ENCODE data around the gene AGAP3.
"Not testable (repeated sequence)": the region's sequence is repeated elsewhere in the genome, so short reads cannot be mapped to it uniquely, and the experiment has no call there.

AGAP3 gene

DNA sequence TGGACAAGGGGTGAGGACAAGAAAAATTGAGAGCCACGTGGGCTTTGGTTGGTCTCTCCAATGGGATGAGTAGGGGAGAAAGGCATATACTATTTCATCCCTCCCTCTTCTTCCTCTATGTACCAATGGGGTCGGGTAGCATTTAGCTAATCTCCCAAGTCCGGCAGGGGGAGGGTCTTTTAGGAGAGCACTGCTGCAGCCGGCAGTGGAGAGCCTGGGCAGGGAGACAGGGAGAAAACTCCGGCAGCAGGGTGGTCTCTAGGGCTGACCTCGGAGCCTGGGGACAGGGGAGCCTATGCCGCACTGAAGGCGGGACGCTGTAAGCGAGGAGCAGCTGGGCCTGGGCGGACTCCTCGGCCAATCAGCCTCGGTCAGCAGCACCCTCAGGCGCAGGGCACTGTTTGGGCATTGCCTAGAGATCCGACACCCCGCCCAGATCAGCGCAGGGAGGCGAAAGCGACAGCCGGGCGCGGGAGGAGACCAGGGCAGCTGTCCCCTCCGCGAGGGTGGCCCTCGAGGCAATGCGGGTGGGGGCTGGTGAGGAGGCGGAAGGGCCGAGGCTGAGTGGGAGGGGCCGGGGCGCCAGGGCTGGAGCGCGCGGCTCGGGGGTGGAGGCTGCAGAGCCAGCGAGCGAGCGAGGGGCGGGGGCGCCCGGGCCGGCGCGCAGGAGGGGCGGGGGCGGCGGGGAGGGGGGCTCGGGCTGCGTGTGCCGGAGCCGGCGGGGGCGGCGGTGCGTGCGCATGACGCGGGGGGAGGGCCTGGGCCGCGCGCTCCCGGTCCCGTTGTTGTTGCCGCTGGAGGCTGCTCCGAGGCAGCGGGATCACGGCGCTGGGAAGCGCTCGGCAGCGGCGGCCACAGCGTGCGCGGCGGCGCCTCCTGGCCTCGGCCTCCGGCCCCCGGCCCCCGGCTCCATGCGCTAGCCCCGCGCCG lies at the start of gene AGAP3:
Gene AGAP3, plus strand, starts transcription at position 785 of the 930 bp plus-strand sequence. CDS start 267 bp downstream, outside the sequence.
- DNase-seq (ENCODE audit: low read depth, low spot score), result peak; percentile 86

- peak; percentile 63 for DNase-seq (ENCODE audit: low read depth, low spot score)
These were observed 47.1 kb upstream of the AGAP3 start for GRCh38 chr7:151038951-151039849.

- DNase-seq (ENCODE audit: low read depth, low spot score), result no peak
These were observed 46.3 kb upstream of the AGAP3 start for GRCh38 chr7:151039850-151040548.

DNA sequence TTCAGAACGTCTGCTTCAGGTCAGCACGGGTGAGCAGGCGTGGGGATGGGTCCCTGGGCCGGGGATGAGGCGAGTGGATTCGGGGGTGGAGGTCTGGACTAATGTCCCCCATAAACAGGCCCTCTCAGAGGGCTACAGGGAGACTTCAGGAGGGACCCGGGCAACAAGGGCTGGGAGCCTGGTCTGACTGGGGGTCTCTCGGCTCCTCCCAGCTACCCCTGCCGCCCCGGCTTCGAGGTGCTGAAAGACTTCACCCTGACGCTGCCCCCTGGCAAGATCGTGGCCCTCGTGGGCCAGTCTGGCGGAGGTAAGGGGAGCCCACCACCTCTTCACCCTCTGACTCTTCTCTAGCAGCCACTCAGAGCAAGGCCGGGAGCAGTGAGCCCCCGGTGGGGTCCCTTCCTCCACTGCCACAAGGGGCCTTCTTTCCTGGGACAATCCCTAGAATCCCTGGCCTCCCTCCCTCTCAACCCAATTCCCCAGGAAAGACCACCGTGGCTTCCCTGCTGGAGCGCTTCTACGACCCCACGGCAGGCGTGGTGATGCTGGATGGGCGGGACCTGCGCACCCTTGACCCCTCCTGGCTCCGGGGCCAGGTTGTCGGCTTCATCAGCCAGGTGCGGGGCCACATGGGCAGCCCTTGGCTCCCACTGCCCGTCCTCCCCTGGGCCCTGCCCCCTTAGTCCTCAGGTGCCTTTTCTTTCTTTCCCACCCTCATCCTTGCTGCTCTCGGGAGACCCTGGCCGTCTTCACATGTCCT lies 45.5 kb upstream of the AGAP3 start:
- no peak for DNase-seq (ENCODE audit: low read depth, low spot score)

GRCh38 chr7:151043449-151043848 lies 42.8 kb upstream of the AGAP3 start:
- DNase-seq (ENCODE audit: low read depth, low spot score), result not testable (repeated sequence)

DNA sequence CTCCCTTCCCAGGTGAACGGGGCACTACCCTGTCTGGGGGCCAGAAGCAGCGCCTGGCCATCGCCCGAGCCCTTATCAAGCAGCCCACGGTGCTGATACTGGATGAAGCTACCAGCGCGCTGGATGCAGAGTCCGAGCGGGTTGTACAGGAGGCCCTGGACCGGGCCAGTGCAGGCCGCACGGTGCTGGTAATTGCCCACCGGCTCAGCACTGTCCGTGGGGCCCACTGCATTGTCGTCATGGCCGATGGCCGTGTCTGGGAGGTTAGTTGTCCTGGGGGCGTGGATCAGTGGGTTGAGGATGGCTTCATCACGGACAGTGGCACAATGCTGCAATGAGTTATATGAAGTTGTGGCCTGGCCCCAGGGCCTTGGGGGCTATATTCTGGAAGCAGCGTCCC lies 42.3 kb upstream of the AGAP3 start:
- DNase-seq (ENCODE audit: low read depth, low spot score), result no peak

DNA sequence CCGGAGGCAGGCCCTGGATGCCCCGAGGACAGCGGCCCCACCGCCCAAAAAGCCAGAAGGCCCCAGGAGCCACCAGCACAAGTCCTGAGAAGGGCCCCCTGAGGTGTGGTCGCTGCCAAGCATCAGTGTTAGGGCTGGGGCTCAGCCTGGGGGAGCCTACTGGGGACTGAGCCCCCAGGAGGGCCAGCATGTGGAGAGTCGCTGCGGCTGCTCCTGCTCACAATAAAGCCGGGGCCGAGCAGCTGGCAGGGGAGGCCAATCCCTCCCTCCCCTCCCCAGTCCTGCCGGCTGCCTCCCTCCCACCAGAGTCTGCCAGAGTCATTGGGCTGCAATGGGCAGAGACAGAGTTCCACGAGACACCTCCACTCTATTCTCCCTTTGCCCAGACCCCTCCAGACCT lies 41.0 kb upstream of the AGAP3 start:
- no peak for DNase-seq (ENCODE audit: low read depth, low spot score)

DNA sequence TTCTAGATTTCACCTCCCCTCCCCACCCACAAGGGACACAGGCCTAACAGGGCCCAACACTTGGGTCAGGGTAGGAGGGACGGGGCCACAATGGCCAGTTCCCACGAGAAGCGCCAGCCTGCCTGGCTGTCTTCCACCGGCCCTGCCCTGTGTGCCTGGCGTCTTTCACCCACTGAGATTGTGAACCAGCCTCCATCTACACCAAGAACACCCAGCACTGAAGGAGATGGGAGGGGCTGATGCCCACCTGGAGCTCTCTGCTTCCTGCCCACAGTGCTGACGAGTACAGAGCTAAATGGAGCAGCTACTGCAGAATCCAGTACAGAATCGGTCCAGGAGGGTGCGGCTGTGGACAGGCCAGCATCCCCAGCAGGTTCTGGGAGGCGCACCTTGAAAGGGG lies 40.3 kb upstream of the AGAP3 start:
- DNase-seq (ENCODE audit: low read depth, low spot score), result no peak

DNA sequence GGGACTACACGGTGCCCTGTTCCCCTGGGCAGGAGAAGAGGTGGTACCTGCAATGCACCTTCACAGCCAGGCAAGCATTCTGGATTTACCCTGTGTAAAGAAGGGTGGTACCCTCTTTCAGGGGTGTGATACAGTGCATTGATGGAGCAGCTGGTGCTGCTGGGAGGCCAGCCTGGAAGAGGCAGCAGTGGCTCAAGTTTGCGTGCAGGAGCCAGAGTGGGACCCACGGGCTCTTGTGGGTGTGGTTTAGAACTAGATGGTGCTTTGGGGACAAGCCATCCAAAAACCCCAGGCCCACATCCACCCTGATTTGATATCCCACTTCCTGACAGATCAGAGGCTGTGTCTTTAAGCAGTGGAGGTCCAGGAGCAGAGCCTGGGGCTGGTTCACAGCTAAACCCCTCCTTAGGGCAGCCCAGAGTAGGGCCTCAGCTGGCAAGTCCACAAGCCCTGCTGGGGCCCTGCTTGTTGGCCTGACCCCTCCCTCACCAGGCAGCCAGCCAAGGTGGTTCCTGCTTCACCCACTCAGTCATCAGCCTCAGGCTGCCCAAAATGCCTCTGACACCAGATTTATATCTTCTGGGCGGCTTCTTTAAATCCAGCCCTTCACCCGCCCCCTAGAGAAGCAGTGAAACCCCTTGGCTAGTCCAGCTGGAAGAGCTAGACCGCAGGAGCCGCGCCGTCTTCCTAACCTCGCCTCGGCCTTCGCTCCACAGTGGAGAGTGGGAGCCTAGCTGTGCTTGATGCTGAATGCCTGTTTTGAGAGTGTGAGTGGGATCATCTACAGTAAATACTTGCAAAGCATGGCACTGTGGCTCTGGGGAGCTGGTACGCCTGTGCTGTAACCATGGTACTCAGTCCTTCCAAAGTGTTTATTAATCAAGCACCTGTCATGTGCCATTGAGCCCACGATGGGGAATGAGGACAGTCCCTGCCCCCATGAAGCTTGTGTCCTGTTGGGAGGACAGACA lies 39.4 kb upstream of the AGAP3 start:
- no peak for DNase-seq (ENCODE audit: low read depth, low spot score)

DNA sequence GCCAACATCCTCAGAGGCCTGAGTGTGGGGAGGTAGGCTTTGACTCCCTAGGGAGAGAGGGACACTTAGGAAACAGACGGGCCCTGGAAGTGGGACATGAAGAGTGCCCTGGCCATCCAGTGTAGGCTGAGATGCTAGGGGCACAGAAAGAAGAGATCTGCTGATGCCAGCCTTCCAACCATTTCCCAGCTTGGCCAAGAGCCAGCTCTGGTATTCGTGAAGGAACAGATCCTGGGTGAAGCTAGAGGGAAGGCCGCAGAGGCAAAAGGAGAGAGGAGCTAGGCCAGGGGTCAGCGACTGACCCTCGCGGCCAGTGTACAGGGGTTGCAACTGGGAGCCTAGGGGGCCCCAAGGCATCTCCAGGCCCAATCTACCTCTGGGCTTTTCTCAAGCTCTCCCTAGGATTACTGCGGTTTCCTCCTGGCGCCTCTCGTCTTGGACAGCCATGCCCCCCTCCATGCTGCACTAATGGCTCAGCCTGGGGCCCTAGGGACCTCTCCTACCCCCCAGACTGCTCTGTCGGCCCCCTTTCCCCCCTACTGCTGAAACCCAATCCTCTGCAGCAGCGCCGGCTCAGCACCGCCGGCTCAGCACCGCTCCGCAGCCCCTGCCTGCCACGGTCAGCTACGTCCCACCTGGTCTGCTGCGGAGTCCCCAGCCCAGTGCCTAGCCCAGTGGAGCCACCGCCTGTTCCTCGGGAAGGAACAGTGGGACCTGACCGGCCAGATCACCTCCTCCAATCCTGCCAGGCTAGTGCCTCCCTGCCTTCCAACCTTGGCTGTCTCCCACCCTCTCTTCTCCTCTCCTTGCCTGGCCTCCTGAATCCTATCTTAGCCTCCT lies 38.1 kb upstream of the AGAP3 start, which contains the start of gene ASIC3:
Gene ASIC3, plus strand, starts transcription at position 556 of the 840 bp plus-strand sequence. CDS start 355 bp downstream, outside the sequence.
- no peak for DNase-seq (ENCODE audit: low read depth, low spot score)

DNA sequence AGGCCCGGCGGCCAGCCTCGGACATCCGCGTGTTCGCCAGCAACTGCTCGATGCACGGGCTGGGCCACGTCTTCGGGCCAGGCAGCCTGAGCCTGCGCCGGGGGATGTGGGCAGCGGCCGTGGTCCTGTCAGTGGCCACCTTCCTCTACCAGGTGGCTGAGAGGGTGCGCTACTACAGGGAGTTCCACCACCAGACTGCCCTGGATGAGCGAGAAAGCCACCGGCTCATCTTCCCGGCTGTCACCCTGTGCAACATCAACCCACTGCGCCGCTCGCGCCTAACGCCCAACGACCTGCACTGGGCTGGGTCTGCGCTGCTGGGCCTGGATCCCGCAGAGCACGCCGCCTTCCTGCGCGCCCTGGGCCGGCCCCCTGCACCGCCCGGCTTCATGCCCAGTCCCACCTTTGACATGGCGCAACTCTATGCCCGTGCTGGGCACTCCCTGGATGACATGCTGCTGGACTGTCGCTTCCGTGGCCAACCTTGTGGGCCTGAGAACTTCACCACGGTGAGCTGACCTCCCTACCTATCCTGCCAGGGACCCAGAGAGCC lies 37.3 kb upstream of the AGAP3 start:
- no peak for DNase-seq (ENCODE audit: low read depth, low spot score)

GRCh38 chr7:151051108-151051507 lies 35.2 kb upstream of the AGAP3 start:
- DNase-seq (ENCODE audit: low read depth, low spot score), result peak; percentile 92

- peak; percentile 50 for DNase-seq (ENCODE audit: low read depth, low spot score)
These were observed 33.2 kb upstream of the AGAP3 start for GRCh38 chr7:151053096-151053495.

DNA sequence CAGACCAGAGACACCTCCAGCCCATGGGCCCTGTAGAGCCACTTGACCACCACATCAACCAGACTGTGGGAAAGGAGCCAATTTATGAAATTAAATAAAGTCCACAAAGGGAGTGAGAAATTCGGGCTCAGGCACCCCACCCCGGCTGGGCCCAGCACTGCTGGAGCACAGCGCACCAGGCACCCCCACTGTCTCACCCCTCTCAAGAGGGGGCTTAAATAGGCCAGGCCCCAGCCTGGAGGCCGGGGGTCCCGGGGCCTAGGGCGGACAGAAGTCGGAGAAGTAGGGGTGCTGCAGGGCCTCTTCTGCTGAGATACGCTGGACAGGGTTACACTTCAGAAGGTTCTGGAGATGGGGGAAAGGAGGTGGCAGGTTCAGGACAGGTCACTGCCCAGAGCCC lies 32.5 kb upstream of the AGAP3 start:
- DNase-seq (ENCODE audit: low read depth, low spot score), result no peak

DNA sequence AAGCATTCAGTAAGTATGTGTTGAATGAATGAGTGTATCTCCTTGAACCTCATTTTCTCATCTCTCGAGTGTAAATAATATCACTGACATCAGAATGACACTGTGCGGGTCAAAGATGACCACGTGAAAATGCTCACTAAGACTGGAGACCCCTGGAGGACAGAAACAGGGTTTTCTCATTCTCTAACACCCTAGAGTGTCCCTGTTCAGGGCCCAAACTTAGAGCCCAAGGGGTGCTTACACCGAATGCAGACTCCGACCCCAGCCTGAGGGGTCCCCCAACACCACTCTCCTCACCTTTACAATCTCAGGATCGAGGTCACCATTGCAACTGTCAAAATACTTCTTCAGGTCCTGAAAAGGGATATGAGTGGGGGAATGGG lies 30.0 kb upstream of the AGAP3 start:
- DNase-seq (ENCODE audit: low read depth, low spot score), result no peak

DNA sequence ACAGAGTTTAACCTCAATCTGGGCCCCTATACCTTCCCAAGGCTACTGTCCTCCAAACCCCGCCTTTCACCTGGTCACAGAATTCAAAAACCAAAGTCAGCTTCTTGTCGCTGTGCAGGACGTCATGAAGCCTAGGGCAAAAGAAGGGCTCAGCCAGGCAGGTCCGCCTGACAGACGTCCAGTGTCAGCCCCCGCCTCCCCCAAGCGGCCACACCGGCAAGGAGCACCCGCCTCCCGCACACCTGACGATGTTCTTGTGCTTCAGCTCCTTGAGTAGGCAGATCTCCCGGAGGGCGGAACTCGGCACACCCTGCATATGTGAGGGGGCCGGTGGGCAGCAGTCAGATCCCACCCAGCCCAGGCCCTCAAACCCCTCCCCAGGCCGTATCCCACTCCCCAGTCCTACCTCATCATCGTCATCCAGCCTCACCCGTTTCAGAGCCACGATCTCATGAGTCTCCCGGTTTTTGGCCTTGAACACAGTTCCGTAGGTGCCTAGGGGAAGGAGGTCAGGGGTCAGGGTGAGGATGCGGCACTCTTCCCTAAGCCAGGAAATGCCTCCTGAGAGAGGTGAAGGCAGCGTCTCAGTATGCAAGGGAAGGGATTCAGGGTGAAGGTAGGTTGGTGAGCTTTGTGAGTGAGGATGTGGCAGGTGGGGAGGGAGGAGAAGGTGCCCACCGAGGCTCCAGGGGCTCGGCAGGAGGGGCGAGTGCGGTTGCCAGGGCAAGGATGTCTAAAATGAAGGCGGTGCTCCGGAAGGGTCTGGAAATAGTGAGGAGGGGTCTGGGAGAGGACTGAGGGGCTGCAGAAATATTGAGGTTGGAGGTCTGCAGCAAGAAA lies 29.4 kb upstream of the AGAP3 start:
- DNase-seq (ENCODE audit: low read depth, low spot score), result peak; percentile 83

DNA sequence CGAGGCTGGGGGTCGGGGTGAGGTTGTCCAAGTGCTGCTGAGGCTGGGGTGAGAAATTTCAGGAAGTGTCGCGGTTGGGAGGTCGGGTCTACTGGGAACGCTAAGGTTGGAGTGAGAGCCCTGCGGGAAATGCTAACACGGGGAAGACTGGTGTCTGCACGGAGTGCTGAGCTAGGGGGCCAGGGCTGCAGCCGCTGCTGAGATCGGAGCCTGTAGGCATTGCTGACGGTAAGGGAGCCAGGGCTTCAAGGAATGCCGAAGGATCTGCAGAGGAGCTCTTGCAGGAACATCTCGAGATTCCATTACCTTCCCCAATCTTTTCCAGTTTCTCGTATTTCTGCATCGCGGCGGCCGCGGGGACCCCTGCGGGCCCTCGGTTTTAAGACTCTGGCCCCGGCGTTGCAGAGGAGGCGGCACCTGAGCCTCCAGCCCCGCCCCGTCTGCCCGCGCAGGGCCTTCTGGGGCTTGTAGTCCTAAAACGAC lies 28.7 kb upstream of the AGAP3 start, which contains the start of gene CDK5:
Gene CDK5, minus strand, starts transcription at position 392 of the 483 bp plus-strand sequence. Its CDS starts 49 bp downstream, at position 343.
- no peak for DNase-seq (ENCODE audit: low read depth, low spot score)
